Measurements from ENCODE around the gene VIPR2.
"Not testable (repeated sequence)": the region's sequence is repeated elsewhere in the genome, so short reads cannot be mapped to it uniquely, and the experiment has no call there.

Gene VIPR2, protein sequence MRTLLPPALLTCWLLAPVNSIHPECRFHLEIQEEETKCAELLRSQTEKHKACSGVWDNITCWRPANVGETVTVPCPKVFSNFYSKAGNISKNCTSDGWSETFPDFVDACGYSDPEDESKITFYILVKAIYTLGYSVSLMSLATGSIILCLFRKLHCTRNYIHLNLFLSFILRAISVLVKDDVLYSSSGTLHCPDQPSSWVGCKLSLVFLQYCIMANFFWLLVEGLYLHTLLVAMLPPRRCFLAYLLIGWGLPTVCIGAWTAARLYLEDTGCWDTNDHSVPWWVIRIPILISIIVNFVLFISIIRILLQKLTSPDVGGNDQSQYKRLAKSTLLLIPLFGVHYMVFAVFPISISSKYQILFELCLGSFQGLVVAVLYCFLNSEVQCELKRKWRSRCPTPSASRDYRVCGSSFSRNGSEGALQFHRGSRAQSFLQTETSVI

DNA sequence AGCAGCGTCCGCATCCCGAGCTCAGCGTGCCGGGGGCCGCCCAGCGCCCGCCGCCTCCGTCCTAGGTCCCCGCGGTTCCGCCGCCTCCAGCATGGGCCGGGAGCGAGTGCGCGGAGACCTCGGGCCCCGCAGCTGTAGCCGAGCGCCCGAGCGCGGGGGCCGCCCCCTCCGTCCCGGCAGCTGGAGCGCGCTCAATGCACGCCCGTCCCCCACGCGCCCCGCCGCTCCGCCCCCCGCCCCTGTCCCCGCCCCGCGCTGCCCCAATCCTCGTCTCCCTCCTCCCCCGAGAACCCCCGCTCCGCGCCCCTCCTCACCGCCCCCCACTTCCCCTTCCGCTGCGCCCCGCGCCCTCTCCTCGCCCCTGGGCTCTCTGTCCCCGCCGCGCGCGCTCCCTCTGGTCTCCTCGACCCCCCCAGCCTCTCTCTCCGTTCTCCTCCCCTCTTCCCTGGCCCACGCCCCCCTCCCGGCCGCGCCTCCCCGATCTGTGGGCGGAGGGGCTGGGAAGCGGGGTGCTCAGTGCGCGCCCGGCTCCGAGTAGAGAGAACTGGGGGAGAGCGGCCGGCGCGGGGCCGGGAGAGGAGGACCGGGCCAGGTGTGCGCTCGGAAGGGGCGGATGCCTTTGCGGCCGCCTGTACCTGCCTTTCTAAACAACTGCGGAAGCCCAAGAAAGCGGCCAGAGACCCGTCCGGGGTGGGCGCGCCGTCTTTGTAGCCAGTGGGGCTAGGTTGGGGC, at the start of gene VIPR2:
VIPR2 (minus strand) TSS at position 110 of the 732 bp plus-strand sequence; CDS start at position 14, 96 bp downstream.
- peak in 1 of 2 donors; percentile 50 for DNase-seq (ENCODE audit: low read depth in 2 of 2)

DNA sequence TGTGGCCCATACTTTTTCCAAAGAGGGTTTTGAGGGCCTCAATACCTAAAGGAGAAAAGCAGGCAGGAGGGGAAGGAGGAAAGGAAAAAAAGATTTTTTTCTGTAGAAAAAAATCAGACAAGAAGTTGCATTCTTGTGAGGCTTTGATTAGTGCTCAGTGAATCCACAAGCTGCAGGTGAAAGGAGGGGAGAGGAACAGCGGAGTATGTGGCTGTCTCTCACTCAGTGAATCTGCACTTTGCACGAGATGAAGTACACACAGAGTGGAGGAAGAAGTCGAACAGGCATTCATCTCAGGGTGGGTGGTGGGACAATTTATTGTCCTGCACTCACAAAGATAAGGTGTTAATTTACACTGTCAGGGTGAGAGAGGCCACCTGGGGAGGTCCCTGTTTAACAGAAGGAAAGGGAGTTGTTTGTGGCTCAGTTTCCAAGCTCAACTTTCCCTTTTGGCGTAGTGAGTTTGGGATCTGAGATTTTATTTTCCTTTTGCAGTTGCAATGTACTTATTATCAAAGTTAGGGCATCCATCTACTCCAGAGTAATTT, 49.0 kb upstream of the VIPR2 start:
- no peak for DNase-seq (ENCODE audit: low read depth in 2 of 2)

DNA sequence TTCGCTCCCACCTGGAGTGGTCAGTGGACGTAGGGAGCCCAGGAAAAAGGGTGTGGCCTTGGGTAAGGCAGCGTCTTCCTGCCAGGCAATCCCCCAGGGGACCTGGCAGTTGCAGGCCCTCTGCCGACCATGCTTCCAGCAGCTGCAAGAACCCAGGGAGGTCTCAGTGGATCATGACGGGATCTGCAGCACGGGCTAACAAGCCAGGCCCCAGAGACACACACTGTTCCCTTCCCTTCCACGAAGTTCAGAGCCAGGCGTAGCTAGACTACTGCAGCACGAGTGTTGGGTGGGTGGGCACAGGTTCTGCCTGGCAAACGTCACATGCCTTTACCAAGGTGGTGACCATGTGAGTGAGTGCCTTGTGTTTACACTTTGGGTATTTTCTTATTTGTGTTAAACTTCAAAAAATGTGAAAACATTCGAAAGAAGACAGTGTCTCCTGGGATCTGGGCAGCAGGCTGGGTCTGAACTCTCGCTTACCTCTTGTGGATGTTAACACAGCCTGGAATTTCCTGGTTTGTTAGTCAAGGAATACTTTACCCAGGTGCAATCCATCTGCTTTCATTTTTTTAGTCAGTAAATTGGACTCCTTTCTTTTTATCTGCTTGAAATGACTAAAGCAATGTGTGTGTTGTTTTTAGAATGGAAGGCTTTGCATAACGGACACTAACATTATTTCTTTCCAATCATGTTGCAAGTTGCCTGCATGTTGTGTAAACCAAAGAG, 48.2 kb upstream of the VIPR2 start:
- DNase-seq (ENCODE audit: low read depth in 2 of 2) = no peak

DNA sequence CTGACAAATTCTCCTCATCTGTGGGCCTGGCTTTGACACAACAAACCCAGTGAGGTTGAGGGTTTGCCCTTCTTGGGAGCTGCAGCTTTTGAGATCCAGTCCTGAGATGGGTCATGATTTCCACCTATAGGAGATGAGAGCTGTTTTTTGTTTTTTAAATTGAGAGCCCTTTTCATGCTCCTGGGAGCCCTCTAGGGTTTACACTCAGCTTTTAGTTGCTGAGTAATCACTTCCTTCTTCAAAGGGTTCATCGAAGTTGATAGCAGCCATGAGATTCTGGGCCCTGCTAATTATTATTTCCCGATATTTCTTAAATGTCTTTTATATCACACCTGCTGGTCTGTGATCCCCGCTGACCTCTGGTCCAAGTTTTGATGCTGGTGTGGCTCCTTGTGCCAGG, 47.3 kb upstream of the VIPR2 start:
- DNase-seq (ENCODE audit: low read depth in 2 of 2) = no peak

DNA sequence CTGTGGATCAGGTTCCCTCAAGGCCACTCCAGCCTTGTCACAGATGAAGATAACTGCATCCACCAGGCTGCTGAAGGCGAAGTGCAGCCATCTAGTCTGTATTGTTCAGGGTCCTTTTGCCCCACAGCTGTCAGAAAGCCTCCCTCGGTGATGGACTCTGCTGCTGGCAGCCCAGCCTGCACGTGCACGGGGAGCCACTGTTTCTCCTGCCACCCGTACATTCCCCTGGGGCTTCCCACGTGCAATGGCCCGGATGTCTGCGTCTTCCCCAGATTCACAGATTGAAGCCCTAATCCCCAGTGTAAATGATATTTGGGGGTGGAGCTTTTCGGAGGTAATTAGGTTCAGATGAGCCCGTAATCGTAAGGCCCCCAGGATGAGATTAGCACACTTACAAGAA, 46.6 kb upstream of the VIPR2 start:
- no peak for DNase-seq (ENCODE audit: low read depth in 2 of 2)

DNA sequence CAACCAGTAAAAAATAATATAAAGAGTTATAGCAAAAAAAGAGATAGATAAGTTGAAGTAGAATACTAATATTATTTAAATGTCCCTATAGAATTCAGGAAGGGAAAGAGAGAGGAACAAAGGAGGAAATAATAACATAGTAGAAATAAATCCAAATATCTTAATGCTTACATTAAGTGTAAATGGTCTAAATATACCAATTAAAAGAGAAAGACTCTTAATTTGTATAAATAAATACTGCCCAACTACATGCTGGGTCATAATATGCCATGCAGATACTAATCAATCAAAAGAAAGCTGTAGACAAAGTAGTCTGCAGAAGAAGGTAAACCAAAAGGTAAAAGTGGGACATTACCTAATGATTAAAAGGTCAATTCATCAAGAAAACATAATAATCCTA, 43.3 kb upstream of the VIPR2 start:
- no peak for DNase-seq (ENCODE audit: low read depth in 2 of 2)

DNA sequence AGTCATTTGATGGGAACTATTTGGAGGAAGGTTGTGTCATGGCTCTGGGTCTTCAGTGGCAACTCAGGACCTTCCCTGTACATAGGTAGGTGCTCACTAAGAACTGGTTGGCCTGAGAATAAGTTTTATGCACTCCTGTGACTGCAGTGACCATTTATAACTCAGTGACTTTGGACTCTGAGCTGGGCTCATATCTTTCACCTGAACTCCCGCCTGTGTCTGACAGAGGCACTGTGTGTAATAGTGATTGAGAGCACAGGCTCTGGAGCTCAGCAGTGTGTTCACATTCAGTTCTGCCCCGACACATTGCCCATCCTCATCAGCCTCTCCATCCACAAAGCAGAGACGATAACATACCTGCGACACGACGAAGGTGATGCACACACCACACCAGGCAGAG, 34.6 kb upstream of the VIPR2 start:
- no peak for DNase-seq (ENCODE audit: low read depth in 2 of 2)

DNA sequence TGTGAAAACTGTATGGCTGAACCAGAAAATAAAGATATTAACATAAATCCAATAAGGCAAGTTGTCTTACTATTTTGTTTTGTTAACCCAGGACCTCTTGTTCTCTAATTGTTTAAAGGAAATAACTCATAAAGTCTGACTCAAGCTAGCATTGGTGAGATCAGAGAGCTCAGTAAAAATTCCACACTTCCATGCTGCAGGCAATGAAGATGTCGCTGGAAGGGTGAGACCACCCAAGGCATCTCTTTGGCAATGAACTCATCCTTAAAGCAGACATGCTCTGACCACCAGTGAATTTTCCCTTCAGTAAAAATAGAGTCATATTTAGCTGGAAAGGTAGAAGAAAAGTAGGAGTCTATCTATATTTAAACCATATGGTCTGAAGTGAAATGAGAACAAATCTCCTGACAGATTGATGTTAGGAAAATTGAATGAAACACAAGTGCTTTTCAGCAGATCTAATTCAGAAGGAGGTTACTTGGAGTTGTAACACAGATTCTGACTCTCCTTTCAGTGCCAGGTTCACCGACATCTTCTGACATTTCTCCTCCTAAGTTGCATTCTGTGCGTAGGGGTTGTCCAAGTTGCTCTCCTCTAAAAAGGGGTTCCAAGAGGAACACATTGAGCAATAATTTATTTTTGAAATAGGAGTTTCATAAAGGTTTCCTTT, 32.8 kb upstream of the VIPR2 start:
- DNase-seq (ENCODE audit: low read depth in 2 of 2) = no peak

DNA sequence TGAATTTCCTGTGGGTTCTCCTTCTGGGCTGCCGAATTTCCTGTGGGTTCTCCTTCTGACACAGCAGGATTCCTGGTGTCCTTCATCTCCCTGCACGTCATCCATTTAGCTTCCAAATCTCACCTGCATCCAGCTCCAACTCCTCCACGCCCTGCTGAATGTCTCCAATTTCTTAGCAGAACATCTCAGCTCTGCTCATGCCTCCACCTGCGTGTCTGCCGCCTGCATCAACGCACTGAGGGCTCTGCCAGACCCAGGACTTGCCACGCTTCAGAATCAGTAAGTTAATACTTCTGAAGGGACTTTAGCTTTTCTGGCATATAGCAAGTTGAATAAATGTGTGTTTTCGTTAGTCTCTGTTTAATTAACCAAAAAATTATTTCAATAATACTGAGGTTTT, 31.1 kb upstream of the VIPR2 start:
- no peak for DNase-seq (ENCODE audit: low read depth in 2 of 2)

DNA sequence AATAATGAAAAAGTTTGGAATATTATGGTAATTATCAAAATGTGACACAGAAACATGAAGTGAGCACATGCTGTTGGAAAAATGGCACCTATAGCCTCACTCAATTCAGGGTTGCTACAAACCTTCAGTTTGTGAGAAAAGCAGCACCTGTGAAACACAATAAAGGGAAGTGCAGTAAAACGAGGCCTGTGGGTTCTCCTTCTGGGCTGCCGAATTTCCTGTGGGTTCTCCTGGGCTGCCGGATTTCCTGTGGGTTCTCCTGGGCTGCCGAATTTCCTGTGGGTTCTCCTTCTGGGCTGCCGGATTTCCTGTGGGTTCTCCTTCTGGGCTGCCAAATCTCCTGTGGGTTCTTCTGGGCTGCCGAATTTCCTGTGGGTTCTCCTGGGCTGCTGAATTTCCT, 30.4 kb upstream of the VIPR2 start:
- not testable (repeated sequence) for DNase-seq (ENCODE audit: low read depth in 2 of 2)

DNA sequence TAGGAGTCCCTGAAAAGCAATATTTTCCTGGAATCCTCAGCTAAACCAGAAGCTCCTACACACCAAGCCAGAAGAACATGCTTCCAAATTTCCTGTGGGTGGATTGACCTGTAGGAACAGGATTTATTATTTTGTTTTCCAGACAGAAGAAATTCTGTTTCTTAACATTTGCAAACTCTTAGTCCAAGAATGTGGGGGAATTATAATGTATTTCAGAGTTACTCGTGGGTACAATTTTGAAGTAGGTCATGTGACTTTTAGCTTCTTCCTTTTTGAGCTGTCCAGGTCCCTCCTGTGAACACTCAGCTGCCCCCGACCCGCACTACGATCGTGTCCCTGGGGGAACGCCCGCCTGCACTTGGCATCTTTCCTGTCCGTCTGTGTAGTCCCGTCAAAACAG, 27.7 kb upstream of the VIPR2 start:
- no peak for DNase-seq (ENCODE audit: low read depth in 2 of 2)

DNA sequence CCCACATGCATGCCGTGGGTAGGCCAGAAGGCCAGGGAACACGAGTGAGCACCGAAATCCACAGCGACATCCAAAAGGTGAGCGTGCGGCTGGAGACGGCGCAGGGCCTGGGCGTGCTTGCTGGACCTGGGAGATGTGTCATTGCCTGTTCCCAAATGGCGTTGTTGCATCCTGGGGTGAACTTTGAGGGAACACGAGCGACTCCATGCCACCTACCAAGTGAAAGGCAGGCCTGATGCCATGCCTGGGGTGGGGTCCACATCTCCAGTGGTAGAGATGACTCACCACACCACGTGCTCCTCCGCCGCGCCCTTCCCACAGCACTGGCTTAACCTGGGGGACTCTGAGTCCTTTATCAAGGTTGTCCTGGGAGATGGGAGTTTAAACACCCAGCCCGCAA, 24.7 kb upstream of the VIPR2 start:
- DNase-seq (ENCODE audit: low read depth in 2 of 2) = no peak

DNA sequence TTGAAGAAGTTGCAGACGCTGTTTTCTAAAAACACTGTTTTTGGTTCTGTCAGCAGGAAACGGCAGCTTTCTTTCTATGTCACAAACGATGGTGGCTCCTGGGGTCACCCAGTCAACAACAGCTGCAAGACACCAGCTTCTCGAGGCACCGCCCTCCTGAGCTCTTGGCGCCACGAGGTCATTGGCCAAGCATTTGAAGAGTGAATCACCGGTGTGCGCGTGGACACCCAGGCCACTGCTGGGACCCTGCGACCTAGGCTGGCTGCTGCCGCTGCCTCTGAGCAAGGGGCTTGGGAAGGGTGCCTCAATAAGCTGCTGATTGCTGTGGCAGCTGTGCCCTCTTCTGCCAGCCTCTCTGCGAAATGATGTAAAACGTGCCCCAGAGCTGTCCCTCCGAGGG, 22.5 kb upstream of the VIPR2 start:
- DNase-seq (ENCODE audit: low read depth in 2 of 2) = no peak

DNA sequence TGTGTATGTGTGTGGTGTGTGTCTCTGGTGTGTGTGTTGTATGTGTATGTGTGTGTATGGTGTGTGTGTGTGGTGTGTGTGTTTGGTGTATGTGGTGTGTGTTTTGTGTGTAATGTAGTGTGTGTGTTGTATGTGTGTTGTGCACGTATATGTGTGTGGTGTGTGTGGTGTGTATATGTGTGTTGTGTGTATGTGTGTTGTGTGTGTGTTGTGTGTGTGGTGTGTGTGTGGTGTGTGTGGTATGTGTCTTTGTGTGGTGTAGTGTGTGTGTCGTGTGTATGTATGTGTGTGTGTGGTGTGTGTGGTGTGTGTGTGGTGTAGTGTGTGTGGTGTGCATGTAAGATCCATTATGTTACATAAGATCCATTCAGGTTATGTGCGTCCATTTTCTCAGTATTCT, 21.9 kb upstream of the VIPR2 start:
- DNase-seq (ENCODE audit: low read depth in 2 of 2) = no peak

DNA sequence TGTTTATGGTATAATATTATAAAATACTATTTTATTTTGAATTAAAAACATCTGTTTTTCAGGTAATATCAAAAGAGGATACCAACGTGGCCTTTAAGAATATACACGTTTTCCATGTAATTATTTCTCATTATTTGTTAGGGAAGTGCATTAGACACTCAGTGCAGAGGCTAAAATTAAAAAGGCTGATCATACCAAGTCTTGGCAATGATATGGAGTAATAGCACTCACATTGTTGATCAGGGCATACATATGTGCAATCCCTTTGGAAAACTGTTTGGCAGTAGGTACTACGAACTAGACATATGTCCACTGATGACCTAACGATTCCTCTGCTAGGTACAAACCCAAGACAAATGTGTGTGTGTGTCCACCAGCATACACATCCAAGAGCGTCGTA, 20.7 kb upstream of the VIPR2 start:
- no peak for DNase-seq (ENCODE audit: low read depth in 2 of 2)

DNA sequence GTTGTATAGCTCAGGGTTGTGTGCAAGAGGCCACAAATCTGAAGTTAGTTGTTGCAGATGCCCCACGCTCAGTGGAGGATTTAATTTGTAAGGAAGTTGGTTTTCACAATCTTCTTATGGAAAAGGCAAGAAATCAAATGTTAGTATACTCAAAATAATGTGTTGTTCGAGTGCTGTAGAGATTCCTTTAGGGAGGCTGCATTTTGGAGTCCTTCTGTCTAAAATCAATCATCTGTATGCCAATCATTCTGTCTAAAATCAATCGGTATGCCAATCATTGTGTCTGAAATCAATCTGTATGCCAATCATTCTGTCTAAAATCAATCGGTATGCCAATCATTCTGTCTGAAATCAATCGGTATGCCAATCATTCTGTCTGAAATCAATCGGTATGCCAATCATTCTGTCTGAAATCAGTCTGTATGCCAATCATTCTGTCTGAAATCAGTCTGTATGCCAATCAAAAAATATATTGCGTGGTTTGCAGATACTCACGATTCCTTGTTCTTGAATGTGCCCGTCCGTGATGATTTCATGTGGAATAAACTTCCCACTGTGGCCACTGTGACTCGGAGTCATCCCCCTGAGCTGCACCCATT, 19.1 kb upstream of the VIPR2 start:
- DNase-seq (ENCODE audit: low read depth in 2 of 2) = not testable (repeated sequence)

DNA sequence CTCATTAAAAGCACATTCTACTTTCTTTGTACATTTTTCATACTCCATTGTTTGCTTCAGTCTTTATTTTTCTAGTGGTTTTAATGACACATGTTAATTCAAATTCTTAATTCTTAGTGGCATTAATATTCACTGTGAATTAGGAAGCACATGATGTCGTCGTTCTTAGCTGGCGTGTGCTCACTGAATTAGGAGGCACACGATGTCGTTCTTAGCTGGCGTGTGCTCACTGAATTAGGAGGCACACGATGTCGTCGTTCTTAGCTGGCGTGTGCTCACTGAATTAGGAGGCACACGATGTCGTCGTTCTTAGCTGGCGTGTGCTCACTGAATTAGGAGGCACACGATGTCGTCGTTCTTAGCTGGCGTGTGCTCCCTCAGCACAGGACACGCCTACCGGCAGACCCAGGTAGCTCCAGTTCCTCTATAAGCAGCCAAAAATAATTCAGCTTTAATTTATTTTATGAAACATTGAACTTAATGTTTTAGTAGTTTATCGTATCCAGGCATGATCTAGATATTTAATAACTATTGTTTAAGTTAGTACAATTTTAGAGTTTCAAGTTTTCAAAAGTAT, 17.5 kb upstream of the VIPR2 start:
- not testable (repeated sequence) for DNase-seq (ENCODE audit: low read depth in 2 of 2)

DNA sequence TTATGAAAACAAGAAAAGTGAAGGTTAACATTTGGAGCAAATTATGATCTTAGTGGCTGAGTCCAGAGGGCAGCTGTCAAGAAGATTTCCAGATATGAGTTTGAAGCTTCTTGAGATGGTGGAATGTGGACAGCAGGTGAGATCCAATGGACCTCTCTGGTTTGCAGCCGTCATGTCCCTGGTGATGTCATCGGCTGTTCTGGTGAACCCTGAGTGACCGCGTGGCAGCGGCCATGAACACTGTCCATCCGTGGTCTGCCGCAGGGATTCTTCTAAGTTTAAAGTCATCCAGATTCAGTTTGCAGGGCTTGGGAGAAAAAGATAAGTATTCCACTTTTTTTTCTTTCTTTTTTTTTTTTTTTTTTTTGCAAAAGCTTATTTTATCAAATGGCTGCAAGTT, 15.8 kb upstream of the VIPR2 start:
- DNase-seq (ENCODE audit: low read depth in 2 of 2) = no peak

DNA sequence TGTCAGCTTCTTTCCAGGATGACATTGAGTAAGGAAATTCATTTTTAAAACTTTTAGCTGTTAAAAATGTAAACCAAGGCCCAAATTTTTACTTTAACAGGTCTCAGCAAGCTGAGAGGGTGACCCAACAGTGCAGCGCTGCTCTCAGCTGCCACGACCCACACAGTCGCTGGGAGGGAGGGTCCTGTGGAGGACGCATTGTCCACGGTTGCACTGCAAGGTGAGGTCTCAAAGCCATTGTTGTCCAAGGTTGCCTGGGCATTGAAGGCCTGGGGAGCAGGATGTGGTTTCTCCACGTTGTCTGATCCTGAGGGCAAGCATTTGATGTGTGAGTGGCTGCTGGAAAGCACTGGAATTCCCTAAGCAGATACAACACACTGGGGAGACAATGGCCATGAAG, 15.1 kb upstream of the VIPR2 start:
- no peak for DNase-seq (ENCODE audit: low read depth in 2 of 2)

DNA sequence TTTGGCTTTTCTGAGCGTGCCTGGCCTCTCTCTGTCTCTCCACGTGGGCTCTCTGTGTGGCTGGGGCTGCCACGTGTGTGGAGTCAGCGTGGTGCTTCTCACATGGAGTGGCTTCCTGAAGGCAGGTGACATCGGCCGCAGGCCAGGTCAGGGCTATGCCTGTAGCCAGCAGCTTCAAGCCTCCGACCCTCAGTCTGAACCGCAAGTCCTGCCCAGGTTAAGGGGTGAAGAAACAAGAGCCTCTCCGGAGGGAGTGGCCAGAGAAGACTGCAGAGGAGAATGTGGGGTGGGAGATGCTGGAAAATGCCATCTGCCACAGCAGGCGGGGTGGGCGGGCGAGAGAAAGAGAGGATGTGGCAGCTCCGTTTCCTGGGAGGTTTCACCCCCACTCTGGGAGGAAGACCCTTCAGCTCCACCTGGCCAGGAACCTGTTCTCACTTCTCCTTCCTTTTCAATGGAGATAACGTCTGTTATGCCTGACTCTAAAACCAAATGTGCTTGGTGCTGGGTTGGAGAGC, 14.3 kb upstream of the VIPR2 start:
- no peak for DNase-seq (ENCODE audit: low read depth in 2 of 2)
